ENCODE measurements around the gene THSD4. TPM values are rescaled to one million over a fixed set of nuclear protein-coding genes. Genes with fewer than 3 reads are reported as not detected.

Gene THSD4
- total RNA-seq, 2 experiments from 2014 or later, result not detected

DNA sequence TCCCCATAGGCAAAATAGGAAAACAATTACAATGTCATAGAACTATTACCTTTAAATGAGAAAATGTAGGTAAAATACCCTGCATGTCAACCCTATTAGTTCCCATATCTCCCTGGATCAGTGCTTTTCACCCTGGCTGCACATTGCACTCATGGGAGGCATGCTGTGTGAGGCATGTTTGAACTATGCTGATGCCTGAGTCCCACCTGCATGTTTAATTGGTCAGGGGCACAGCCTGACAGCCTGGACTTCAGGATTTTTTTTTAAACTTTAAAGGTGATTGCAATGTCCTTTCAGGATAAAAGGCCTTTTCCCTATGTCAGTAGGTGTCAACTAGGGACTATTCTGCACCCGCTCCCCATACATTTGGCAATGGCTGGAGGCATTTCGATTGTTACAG, 559.1 kb downstream of the THSD4 start:
- no peak overlapping the region for H3K4me3 Mint-ChIP-seq
- H3K4me1 Mint-ChIP-seq (ENCODE audit: low read depth), result no peaks in the 10 kb centered on the region
- DNase-seq (no peak), ATAC-seq (ENCODE audit: poor library complexity) (no peak)
- H3K36me3 Mint-ChIP-seq (ENCODE audit: low read depth), result no peaks in the 10 kb centered on the region
- peaks cover 0 to 14% of the 10 kb centered on the region in 2 experiments for H3K27me3 ChIP-seq (ENCODE audit: control insufficient read depth in 1 of 2, insufficient read depth in 2 of 2, low read length in 2 of 2)
- no peak for TF ChIP-seq CTCF (IDR thresholded peaks at IDR 0.05)
- ChIA-PET CTCF (no interaction called here), POLR2A (no interaction called here)
- H3K27ac ChIP-seq (ENCODE audit: low read depth in 1 of 2, low read length in 2 of 2), result no peak overlapping the region
- intact Hi-C loops (cut with DNase I, micrococcal nuclease), result no loop called here
- no peaks in the 10 kb centered on the region for H3K36me3 ChIP-seq (ENCODE audit: insufficient read depth, low read length)
- no peaks in the 10 kb centered on the region for H3K9me3 ChIP-seq (ENCODE audit: control insufficient read depth in 1 of 2, insufficient read depth in 1 of 2, low read length in 2 of 2)
- H3K27me3 Mint-ChIP-seq, result peaks cover 66% of the 10 kb centered on the region
- no peaks in the 10 kb centered on the region for H3K9me3 Mint-ChIP-seq
- no peaks in the 10 kb centered on the region for H3K4me1 ChIP-seq (ENCODE audit: insufficient read depth, low read length)
- H3K27ac Mint-ChIP-seq, result no peak overlapping the region
- H3K4me3 ChIP-seq (ENCODE audit: low read length), result no peak overlapping the region

DNA sequence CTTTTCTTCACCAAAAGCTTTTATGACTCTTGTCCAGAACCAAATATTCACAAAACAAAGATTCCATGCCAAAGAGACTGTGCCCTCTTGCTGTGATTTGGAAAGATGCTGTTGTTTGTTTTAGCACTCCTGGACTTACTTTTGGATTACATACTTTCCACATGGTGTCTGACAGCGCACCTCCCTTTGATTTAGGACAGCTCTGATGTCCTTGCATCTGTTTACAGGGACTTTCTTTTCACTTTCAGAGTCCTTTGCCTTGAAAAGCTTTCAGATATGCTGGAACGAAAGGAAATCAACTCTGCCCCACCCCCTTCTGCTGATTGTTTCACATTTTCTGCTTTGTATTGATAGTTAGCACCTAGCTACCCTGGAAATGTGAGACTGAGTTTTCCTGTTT, 562.1 kb downstream of the THSD4 start:
- no peaks in the 10 kb centered on the region for H3K4me1 Mint-ChIP-seq (ENCODE audit: low read depth)
- DNase-seq (no peak), ATAC-seq (ENCODE audit: poor library complexity) (no peak)
- Histone ChIP-seq H3K36me3 (ENCODE audit: insufficient read depth, low read length) (no peaks in the 10 kb centered on the region), H3K9me3 (ENCODE audit: control insufficient read depth in 1 of 2, insufficient read depth in 1 of 2, low read length in 2 of 2) (no peaks in the 10 kb centered on the region), H3K27ac (ENCODE audit: low read depth in 1 of 2, low read length in 2 of 2) (no peak overlapping the region), H3K4me3 (ENCODE audit: low read length) (no peak overlapping the region), H3K4me1 (ENCODE audit: insufficient read depth, low read length) (no peaks in the 10 kb centered on the region), H3K27me3 (ENCODE audit: control insufficient read depth in 1 of 2, insufficient read depth in 2 of 2, low read length in 2 of 2) (peaks cover 0 to 14% of the 10 kb centered on the region in 2 experiments)
- ChIA-PET POLR2A (no interaction called here), CTCF (no interaction called here)
- no peaks in the 10 kb centered on the region for H3K36me3 Mint-ChIP-seq (ENCODE audit: low read depth)
- H3K27ac Mint-ChIP-seq, result no peak overlapping the region
- H3K9me3 Mint-ChIP-seq, result no peaks in the 10 kb centered on the region
- TF ChIP-seq CTCF (IDR thresholded peaks at IDR 0.05), result no peak
- intact Hi-C loops (cut with DNase I, micrococcal nuclease), result no loop called here
- H3K27me3 Mint-ChIP-seq, result peaks cover 60% of the 10 kb centered on the region
- H3K4me3 Mint-ChIP-seq, result no peak overlapping the region

GRCh38 chr15:71677766-71678165, 562.5 kb downstream of the THSD4 start:
- ChIA-PET CTCF (no interaction called here), POLR2A (no interaction called here)
- H3K36me3 Mint-ChIP-seq (ENCODE audit: low read depth), result no peaks in the 10 kb centered on the region
- H3K36me3 ChIP-seq (ENCODE audit: insufficient read depth, low read length), result no peaks in the 10 kb centered on the region
- ATAC-seq (ENCODE audit: poor library complexity), result no peak
- no peak overlapping the region for H3K27ac ChIP-seq (ENCODE audit: low read depth in 1 of 2, low read length in 2 of 2)
- no peak for TF ChIP-seq CTCF (IDR thresholded peaks at IDR 0.05)
- no peak overlapping the region for H3K27ac Mint-ChIP-seq
- no peak overlapping the region for H3K4me3 Mint-ChIP-seq
- no peaks in the 10 kb centered on the region for H3K9me3 Mint-ChIP-seq
- H3K4me1 ChIP-seq (ENCODE audit: insufficient read depth, low read length), result no peaks in the 10 kb centered on the region
- no peaks in the 10 kb centered on the region for H3K4me1 Mint-ChIP-seq (ENCODE audit: low read depth)
- H3K27me3 ChIP-seq (ENCODE audit: control insufficient read depth in 1 of 2, insufficient read depth in 2 of 2, low read length in 2 of 2), result peaks cover 0 to 14% of the 10 kb centered on the region in 2 experiments
- H3K9me3 ChIP-seq (ENCODE audit: control insufficient read depth in 1 of 2, insufficient read depth in 1 of 2, low read length in 2 of 2), result no peaks in the 10 kb centered on the region
- no peak for DNase-seq
- no peak overlapping the region for H3K4me3 ChIP-seq (ENCODE audit: low read length)
- H3K27me3 Mint-ChIP-seq, result peaks cover 58% of the 10 kb centered on the region
- intact Hi-C loops (cut with DNase I, micrococcal nuclease), result no loop called here

Data from CD4-positive, alpha-beta T cell (primary cell).